IPS-20b (cell line): ENCODE results near the gene CRYBB1.

Experiments
- H3K27ac ChIP-seq: one replicate; pipeline ENCODE4 v1.5.1; 2013; ENCODE audit warnings: low read length
- H3K27me3 ChIP-seq: 2 replicates; pipeline ENCODE4 v1.6.1; 2013; ENCODE audit warnings: mild to moderate bottlenecking, low read length, inconsistent platforms; ENCODE audit not compliant: insufficient read depth
- H3K36me3 ChIP-seq: 2 replicates; pipeline ENCODE4 v1.6.1; 2013; ENCODE audit warnings: low read depth, mild to moderate bottlenecking, inconsistent platforms, low read length, moderate library complexity; ENCODE audit not compliant: insufficient read depth
- H3K4me1 ChIP-seq: 2 replicates; pipeline ENCODE4 v1.6.1; 2013; ENCODE audit warnings: mild to moderate bottlenecking, control low read depth, inconsistent platforms, low read length, moderate library complexity; ENCODE audit not compliant: insufficient read depth
- H3K4me3 ChIP-seq: 2 replicates; pipeline ENCODE4 v1.5.1; 2013; ENCODE audit warnings: mild to moderate bottlenecking, low read length, inconsistent platforms
- H3K9ac ChIP-seq: 2 replicates; pipeline ENCODE4 v1.6.1; 2013; ENCODE audit warnings: low read depth, mild to moderate bottlenecking, inconsistent platforms, low read length, moderate library complexity
- H3K9me3 ChIP-seq: 2 replicates; pipeline ENCODE4 v1.6.1; 2013; ENCODE audit warnings: mild to moderate bottlenecking, low read depth, low read length, inconsistent platforms; ENCODE audit not compliant: insufficient read depth

The CRYBB1 gene

DNA sequence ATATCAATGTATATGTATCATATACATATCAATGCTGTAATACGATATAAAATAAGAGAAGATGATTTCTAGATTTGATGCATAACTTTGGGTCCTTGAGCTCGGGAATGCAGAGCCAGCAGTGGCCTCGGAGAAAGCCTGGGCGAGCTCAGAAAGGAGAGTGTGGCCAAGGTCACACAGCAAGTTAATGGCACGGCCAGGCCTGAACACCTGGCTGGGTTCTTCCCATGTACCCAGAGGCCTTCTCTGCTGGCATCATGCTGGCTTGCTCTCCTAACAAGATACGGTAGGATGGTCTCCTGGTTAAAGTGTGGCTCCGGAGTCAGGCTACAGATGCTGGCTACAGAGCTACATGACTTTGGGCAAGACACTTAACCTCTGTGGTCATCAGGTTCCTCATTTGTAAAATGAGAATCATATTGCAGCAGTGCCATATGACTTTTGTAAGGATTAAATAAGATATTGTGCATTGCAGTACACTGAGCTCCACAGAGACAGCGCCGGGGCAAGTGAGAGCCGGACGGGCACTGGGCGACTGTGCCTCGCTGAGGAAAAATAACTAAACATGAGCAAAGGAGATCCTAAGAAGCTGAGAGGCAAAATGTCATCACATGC is 57.8 kb downstream of the CRYBB1 start:
- Histone ChIP-seq H3K27ac (no peak overlapping the region), H3K9ac (no peak overlapping the region), H3K4me3 (no peak overlapping the region), H3K36me3 (0 out of 2 replicates have a peak, but pooled peaks cover 7% of the 10 kb centered on the region), H3K4me1 (peaks cover 30% of the 10 kb centered on the region; the same call in 1 of the 2 replicates), H3K9me3 (no peaks in the 10 kb centered on the region), H3K27me3 (no peaks in the 10 kb centered on the region)

GRCh38 chr22:26558248-26558895 is 59.5 kb downstream of the CRYBB1 start:
- no peaks in the 10 kb centered on the region for H3K27me3 ChIP-seq
- peaks cover 22% of the 10 kb centered on the region; the same call in 1 of the 2 replicates for H3K4me1 ChIP-seq
- H3K9ac ChIP-seq: no peak overlapping the region; the same call in 1 of the 2 replicates
- no peak overlapping the region for H3K4me3 ChIP-seq
- H3K36me3 ChIP-seq: no peaks in the 10 kb centered on the region
- H3K9me3 ChIP-seq: no peaks in the 10 kb centered on the region
- no peak overlapping the region for H3K27ac ChIP-seq

GRCh38 chr22:26556904-26557303 is 60.9 kb downstream of the CRYBB1 start:
- Histone ChIP-seq H3K36me3 (no peaks in the 10 kb centered on the region), H3K4me1 (peaks cover 22% of the 10 kb centered on the region; the same call in 1 of the 2 replicates), H3K9ac (no peak overlapping the region), H3K4me3 (no peak overlapping the region), H3K9me3 (no peaks in the 10 kb centered on the region), H3K27me3 (no peaks in the 10 kb centered on the region), H3K27ac (no peak overlapping the region)

- no peaks in the 10 kb centered on the region for H3K36me3 ChIP-seq
- H3K4me3 ChIP-seq: peak overlapping the region; percentile 12; the same call in 1 of the 2 replicates
- no peaks in the 10 kb centered on the region for H3K27me3 ChIP-seq
- H3K9ac ChIP-seq: peak overlapping the region; percentile 64; the same call in 1 of the 2 replicates
- H3K9me3 ChIP-seq: no peaks in the 10 kb centered on the region
- H3K27ac ChIP-seq: no peak overlapping the region
- H3K4me1 ChIP-seq: peaks cover 25% of the 10 kb centered on the region; the same call in 1 of the 2 replicates
Measured at GRCh38 chr22:26555478-26555877, 62.3 kb downstream of the CRYBB1 start.

- Histone ChIP-seq H3K9ac (peak overlapping the region; percentile 64; the same call in 1 of the 2 replicates), H3K4me1 (peaks cover 30% of the 10 kb centered on the region; the same call in 1 of the 2 replicates), H3K36me3 (no peaks in the 10 kb centered on the region), H3K27me3 (no peaks in the 10 kb centered on the region), H3K4me3 (peak overlapping the region; percentile 12; the same call in 1 of the 2 replicates), H3K9me3 (no peaks in the 10 kb centered on the region), H3K27ac (peak overlapping the region; percentile 60)
Measured at GRCh38 chr22:26554956-26555355, 62.9 kb downstream of the CRYBB1 start.

DNA sequence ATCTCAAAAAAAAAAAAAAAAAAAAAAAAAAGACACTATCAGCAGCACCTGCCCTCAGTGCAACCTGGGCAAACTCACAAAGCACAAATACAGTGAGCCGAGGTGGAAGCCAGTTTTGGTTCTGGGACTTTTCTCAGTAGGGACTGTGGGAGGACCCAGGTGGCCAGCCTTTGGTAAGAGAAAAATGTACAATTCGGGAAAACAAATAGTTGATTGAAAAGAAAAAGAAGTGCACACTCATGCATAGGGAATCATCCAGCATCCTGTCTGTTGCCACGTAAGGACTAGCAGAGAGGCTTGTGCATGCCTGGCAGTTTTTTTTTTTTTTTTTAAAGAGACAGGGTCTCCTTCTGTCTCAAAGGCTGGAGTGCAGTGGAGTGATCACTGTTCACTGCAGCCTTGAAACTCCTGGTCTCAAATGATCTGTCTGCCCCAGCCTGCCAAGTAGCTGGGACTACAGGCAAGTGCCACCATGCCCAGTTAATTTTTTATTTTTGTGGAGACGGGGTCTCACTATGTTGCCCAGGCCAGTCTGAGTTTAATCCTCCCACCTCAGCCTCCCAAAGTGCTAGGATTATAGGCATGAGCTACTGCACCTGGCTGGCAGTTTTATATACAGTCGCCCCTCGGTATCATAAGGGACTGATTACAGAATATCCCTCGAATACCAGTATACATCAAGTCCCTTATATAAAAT is 64.6 kb downstream of the CRYBB1 start:
- H3K36me3 ChIP-seq: no peaks in the 10 kb centered on the region
- peaks cover 24% of the 10 kb centered on the region; the same call in 1 of the 2 replicates for H3K4me1 ChIP-seq
- H3K9ac ChIP-seq: no peak overlapping the region
- no peak overlapping the region for H3K4me3 ChIP-seq
- H3K9me3 ChIP-seq: no peaks in the 10 kb centered on the region
- H3K27me3 ChIP-seq: no peaks in the 10 kb centered on the region
- no peak overlapping the region for H3K27ac ChIP-seq

DNA sequence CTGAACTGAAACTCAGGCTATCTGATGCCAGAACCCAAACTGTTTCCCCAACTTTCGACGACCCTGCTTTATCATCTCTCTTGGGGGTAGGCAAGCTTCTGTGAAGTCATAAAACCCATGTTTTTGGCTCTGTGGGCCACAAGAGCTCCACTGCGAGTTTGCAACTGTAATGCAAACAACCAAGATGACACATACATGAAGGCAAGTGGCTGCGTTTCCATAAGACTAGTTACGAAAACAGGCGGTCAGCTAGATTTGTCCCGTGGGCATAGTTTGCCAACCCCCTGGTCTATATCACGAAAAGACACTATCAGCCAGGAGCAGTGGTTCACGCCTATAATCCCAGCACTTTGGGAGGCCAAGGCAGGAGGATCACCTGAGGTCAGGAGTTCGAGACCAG is 65.4 kb downstream of the CRYBB1 start:
- Histone ChIP-seq H3K4me3 (no peak overlapping the region), H3K9ac (no peak overlapping the region), H3K36me3 (peaks cover 5% of the 10 kb centered on the region), H3K9me3 (no peaks in the 10 kb centered on the region), H3K27me3 (no peaks in the 10 kb centered on the region), H3K27ac (no peak overlapping the region), H3K4me1 (peaks cover 24% of the 10 kb centered on the region; the same call in 1 of the 2 replicates)

DNA sequence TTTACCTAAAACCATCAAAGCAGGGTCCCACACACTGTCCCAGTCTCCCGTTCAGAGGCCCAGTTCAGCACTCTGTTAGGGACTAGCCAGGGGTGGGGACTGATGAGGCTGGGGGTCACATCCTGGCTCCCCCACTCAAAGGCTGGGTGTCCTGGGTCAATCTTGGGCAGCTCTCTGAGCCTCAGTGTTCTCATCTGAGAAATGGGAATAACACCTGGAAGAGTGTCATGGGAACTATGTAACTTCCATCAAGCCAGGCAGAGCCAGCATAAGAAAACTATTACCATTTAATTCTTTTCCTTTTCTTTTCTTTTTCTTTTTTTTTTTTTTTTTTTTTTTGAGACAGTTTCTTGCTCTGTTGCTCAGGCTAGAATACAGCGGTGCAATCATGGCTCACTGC is 66.3 kb downstream of the CRYBB1 start:
- H3K9ac ChIP-seq: no peak overlapping the region
- H3K4me3 ChIP-seq: no peak overlapping the region
- H3K36me3 ChIP-seq: peaks cover 7% of the 10 kb centered on the region
- no peaks in the 10 kb centered on the region for H3K9me3 ChIP-seq
- peaks cover 24% of the 10 kb centered on the region; the same call in 1 of the 2 replicates for H3K4me1 ChIP-seq
- no peaks in the 10 kb centered on the region for H3K27me3 ChIP-seq
- H3K27ac ChIP-seq: no peak overlapping the region

- H3K27me3 ChIP-seq: no peaks in the 10 kb centered on the region
- no peaks in the 10 kb centered on the region for H3K9me3 ChIP-seq
- no peak overlapping the region for H3K4me3 ChIP-seq
- no peak overlapping the region for H3K9ac ChIP-seq
- no peak overlapping the region for H3K27ac ChIP-seq
- peaks cover 24% of the 10 kb centered on the region; the same call in 1 of the 2 replicates for H3K4me1 ChIP-seq
- peaks cover 10% of the 10 kb centered on the region for H3K36me3 ChIP-seq
Measured at GRCh38 chr22:26550498-26551033, 67.3 kb downstream of the CRYBB1 start.

DNA sequence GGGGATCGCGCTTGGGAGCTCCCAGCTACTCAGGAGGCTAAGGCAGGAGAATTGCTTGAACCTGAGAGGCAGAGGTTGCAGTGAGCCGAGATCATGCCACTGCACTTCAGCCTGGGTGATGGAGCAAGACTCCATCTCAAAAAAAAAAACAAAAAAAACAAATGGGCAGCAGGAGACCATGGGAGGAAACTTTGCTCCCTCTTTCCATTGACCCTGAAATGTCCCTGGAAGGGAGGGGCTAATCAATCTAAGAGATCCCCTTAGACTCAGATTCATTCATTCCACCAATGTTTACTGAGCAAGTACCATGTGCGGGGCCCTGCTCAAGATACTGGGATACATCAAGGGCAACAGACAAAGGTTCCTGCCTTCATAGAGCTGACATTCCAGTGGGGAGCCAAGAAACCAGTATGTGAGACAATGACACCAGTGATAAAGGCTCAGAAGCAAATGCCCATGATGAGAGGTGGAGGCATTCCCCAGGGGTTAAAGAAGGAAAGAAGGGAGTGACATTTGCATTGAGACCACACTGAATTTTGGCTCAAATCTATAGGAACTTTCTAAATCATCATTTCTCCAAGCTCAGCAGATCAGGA is 67.8 kb downstream of the CRYBB1 start:
- Histone ChIP-seq H3K27me3 (no peaks in the 10 kb centered on the region), H3K36me3 (peaks cover 10% of the 10 kb centered on the region), H3K4me1 (peaks cover 18% of the 10 kb centered on the region; the same call in 1 of the 2 replicates), H3K4me3 (no peak overlapping the region), H3K27ac (no peak overlapping the region), H3K9ac (no peak overlapping the region), H3K9me3 (no peaks in the 10 kb centered on the region)
